GM13976 (cell line): ENCODE data around the gene PROM2.

Source experiments
- DNase-seq: peaks from one replicate; pipeline ENCODE4 v3.0.0; 2012; ENCODE audit warnings: low spot score
- in situ Hi-C: fragments of 300-500 bp; cut with MboI; formaldehyde crosslinking; loops from one replicate; pipeline ENCODE4 v1.12.0; 2022; ENCODE audit warnings: low sequenced_read_pairs, mixed read lengths, inconsistent platforms; ENCODE audit not compliant: unreplicated experiment
- TF ChIP-seq, protein P1 (sequence below): IDR thresholded peaks from 2 replicates; pipeline ENCODE4 v1.5.1; 2012; ENCODE audit warnings: borderline replicate concordance, mild to moderate bottlenecking; ENCODE audit not compliant: insufficient read depth; ENCODE audit errors: extremely low read depth, missing control alignments, control extremely low read depth

Gene PROM2

DNA sequence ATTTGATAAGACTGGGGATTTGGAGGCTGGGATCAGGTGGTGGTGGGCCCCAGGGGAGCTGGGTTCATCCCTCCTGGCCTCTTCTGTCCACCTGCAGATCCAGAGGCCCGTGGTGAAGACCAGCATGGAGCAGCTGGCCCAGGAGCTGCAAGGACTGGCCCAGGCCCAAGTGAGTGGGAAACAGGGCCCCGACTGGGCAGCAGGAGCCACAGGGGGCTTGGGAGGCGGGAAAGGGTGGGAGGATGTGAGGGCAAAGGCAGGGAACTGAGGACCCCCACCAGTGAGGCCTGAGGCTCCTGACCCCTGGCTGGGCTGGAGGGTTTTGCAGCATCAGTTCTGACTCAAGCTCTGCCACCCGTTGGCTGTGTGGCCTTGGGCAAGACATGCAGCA lies 11.3 kb downstream of the PROM2 start:
- TF ChIP-seq, protein P1, sequence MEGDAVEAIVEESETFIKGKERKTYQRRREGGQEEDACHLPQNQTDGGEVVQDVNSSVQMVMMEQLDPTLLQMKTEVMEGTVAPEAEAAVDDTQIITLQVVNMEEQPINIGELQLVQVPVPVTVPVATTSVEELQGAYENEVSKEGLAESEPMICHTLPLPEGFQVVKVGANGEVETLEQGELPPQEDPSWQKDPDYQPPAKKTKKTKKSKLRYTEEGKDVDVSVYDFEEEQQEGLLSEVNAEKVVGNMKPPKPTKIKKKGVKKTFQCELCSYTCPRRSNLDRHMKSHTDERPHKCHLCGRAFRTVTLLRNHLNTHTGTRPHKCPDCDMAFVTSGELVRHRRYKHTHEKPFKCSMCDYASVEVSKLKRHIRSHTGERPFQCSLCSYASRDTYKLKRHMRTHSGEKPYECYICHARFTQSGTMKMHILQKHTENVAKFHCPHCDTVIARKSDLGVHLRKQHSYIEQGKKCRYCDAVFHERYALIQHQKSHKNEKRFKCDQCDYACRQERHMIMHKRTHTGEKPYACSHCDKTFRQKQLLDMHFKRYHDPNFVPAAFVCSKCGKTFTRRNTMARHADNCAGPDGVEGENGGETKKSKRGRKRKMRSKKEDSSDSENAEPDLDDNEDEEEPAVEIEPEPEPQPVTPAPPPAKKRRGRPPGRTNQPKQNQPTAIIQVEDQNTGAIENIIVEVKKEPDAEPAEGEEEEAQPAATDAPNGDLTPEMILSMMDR: no peak
- in situ Hi-C loops: no loop called here
- no peak for DNase-seq

DNA sequence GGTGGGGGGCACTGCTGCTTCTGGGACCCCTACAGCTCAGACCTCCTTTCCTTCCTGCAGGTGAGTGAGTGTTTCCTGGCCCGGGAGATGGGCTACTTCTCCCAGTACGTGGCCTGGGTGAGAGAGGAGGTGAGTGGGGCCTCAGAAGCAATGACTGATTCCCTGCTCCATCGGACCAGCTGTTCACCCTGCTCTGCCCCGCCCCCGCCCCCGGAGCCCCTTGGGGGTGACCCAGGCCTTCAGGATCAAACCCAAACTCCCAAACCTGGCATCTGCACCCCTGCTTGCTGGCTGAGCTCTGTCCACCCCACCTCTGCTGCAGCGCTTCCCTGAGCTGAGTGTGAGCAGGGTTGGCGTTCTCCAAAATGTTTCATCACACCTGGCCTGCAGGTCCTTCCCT lies 13.1 kb downstream of the PROM2 start:
- in situ Hi-C loops: no loop called here
- TF ChIP-seq, protein P1: no peak
- no peak for DNase-seq

DNA sequence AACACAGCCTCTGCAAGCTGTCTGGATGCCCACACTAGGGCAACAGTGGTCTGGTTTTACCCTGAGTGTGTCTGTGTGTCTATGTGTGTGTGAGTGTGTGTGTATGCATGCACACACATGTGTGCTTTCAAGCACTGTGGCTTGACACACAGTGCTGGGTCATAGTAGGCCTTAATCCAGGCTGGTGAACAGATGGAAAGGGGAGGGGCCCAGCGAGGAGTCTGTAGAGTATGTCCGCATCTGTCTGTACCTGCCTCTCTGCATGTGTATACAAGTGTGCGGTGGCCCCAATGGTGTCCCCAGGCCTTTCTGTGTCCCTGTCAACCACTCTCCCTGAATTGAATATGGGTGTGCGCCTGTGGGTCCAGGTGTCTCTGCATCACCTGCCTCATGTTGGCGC lies 13.6 kb downstream of the PROM2 start:
- in situ Hi-C loops: no loop called here
- DNase-seq: no peak
- TF ChIP-seq, protein P1: no peak

DNA sequence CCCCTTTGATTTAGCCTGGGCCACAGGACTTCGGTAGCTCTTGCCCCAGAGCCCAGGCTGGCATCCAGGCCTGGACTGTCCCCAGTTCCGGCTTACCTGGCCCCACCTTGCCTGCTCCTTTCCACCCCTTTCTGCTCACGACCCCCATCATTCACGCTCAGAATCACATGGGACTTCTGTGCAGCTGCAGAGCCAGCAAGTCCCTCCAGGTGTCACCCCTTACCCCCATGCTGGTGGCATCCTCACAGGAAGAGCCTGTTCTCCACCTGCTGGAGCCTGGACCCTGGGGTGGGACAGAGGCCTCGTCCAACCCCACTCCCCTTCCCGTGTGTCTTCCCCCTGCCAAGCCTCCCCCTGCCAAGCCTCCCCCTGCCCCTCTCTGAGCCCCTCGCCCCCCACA lies 15.0 kb downstream of the PROM2 start:
- DNase-seq: no peak
- TF ChIP-seq, protein P1: no peak
- in situ Hi-C loops: no loop called here

DNA sequence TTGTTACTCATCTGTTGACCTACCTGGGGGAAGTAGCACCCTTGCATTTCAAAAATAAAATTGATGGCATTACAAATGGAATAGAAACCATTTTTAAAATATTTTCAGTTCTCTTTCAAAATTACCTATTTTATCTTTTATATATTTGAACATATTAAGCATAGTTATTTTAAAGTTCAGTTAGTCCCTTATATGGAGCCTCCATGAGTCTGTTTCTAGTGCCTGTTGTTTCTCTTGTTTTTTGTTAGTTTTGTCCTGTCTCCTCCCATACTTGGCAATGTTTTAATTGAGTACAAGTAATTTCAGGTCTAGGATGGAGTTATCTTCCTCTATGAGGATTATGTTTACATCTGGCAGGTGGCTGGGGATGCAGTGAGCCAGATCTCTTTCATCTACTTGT lies 17.0 kb downstream of the PROM2 start:
- in situ Hi-C loops: no loop called here
- TF ChIP-seq, protein P1: no peak
- no peak for DNase-seq

DNA sequence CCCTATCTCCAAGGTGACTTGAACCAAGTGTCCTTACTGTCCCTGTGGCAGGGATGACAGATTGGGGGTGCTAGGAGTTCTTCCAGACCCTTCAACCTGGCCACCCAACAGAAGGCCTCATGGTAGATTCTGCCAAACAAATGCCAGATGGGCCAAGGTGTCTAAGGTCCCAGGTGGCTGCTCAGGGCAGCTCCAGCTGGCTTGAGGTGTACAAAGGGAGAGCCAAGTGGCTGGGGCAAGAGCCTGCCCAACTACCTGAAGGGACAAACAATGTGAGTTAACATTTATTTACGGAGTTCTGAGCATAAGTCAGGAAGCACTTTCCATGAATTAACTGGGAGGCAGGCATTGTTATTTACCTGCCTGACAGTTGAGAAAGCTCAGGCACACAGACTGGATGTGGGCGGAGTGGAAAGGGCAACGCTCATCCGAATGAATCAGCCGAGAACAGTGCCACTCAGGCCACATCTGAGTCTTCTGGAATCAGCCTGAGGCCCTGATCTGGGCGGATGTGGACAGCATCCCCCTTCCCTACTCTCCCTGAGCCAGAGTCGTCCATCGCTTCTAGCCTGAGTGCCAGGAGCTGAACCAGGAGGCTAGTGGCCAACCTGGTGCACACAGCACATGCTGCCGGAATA lies 18.5 kb downstream of the PROM2 start:
- TF ChIP-seq, protein P1: no peak
- in situ Hi-C loops: no loop called here
- no peak for DNase-seq
